Mesothelial cell of epicardium (in vitro differentiated cells): ENCODE results near the gene TTLL6. TPM values are rescaled to one million over a fixed set of nuclear protein-coding genes. Genes with fewer than 3 reads are reported as not detected.

Experiments used
- DNase-seq, 2 experiments: peaks; one replicate each; pipeline ENCODE4 v3.0.0; 2021; ENCODE audit warnings: low spot score in 2 of 2; ENCODE audit not compliant: unreplicated experiment in 2 of 2
- H3K27ac Mint-ChIP-seq: 2 replicates; pipeline ENCODE4 v1.8.0; 2021; ENCODE audit warnings: mixed read lengths
- H3K27me3 Mint-ChIP-seq: 2 replicates; pipeline ENCODE4 v1.8.0; 2021; ENCODE audit warnings: low read depth, mixed read lengths
- H3K36me3 Mint-ChIP-seq: 2 replicates; pipeline ENCODE4 v1.8.0; 2021; ENCODE audit warnings: mixed read lengths
- H3K4me1 Mint-ChIP-seq: 2 replicates; pipeline ENCODE4 v1.8.0; 2021; ENCODE audit warnings: mixed read lengths
- H3K4me3 Mint-ChIP-seq: 2 replicates; pipeline ENCODE4 v1.8.0; 2021; ENCODE audit warnings: mild to moderate bottlenecking, moderate library complexity, mixed read lengths
- H3K9me3 Mint-ChIP-seq: 2 replicates; pipeline ENCODE4 v1.8.0; 2021; ENCODE audit warnings: mixed read lengths
- total RNA-seq: library from RNA; stranded (reverse); gene quantifications from 3 replicates; pipeline ENCODE4 v1.2.1, GENCODE V29; 2021
- TF ChIP-seq, protein P1 (sequence below): fragments of 200-600 bp; sonication (generic); IDR thresholded peaks from one replicate; pipeline ENCODE4 v1.5.0; 2021; ENCODE audit warnings: antibody characterized with exemption; ENCODE audit not compliant: unreplicated experiment

TTLL6 gene
- total RNA-seq, 1 donor from 2014 or later, result not detected

DNA sequence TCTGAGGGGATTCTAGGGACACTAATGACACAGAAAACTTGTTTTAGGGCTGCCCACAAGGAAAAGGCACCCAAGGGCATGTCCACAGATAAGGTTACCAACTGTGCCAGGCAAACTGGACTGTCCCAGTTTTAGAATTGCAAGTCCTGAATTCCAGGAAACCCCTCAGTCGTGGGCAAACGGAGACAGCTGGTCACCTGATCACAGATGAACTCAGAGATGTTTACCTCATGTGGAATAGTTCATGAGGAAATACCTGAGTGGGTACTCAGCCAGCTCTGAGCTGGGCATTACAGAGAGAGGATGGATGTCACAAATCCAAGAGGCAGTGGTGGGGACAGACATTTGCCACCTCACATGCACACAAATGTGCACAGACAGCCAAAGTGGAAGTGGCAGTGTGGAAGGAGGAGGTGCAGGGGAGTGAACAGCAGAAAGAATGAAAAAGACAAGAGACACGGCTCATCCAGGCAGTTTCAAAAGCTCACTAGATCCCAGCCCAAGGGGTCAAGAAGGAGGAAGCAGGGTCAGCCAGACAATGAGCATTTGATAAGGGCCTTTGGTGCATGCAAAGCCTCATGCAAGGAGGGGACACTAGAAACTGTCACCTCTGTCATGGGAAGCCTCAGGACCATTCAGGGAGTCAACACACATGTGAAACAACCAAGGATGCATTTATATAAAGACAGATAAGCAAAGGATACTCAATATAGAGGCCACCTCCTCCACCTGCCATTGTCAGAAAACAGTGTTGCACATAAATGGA is 24.8 kb downstream of the TTLL6 start:
- H3K27me3 Mint-ChIP-seq, result peaks cover 22% of the 10 kb centered on the region
- DNase-seq, result no peak
- no peak overlapping the region for H3K27ac Mint-ChIP-seq
- H3K36me3 Mint-ChIP-seq, result no peaks in the 10 kb centered on the region
- H3K4me3 Mint-ChIP-seq, result no peak overlapping the region
- TF ChIP-seq, protein P1, sequence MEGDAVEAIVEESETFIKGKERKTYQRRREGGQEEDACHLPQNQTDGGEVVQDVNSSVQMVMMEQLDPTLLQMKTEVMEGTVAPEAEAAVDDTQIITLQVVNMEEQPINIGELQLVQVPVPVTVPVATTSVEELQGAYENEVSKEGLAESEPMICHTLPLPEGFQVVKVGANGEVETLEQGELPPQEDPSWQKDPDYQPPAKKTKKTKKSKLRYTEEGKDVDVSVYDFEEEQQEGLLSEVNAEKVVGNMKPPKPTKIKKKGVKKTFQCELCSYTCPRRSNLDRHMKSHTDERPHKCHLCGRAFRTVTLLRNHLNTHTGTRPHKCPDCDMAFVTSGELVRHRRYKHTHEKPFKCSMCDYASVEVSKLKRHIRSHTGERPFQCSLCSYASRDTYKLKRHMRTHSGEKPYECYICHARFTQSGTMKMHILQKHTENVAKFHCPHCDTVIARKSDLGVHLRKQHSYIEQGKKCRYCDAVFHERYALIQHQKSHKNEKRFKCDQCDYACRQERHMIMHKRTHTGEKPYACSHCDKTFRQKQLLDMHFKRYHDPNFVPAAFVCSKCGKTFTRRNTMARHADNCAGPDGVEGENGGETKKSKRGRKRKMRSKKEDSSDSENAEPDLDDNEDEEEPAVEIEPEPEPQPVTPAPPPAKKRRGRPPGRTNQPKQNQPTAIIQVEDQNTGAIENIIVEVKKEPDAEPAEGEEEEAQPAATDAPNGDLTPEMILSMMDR, result no peak
- H3K4me1 Mint-ChIP-seq, result peaks cover 28% of the 10 kb centered on the region
- H3K9me3 Mint-ChIP-seq, result no peaks in the 10 kb centered on the region

- no peak overlapping the region for H3K4me3 Mint-ChIP-seq
- peaks cover 28% of the 10 kb centered on the region for H3K4me1 Mint-ChIP-seq
- no peaks in the 10 kb centered on the region for H3K36me3 Mint-ChIP-seq
- H3K9me3 Mint-ChIP-seq, result no peaks in the 10 kb centered on the region
- peak overlapping the region; percentile 36 for H3K27ac Mint-ChIP-seq
- TF ChIP-seq, protein P1, result peak; percentile 71
- peaks cover 25% of the 10 kb centered on the region for H3K27me3 Mint-ChIP-seq
- DNase-seq, result peak; percentile 65 to 85
Measured at GRCh38 chr17:48791128-48792032, 25.6 kb downstream of the TTLL6 start.

- Mint-ChIP-seq H3K4me1 (peaks cover 24% of the 10 kb centered on the region), H3K36me3 (no peaks in the 10 kb centered on the region), H3K27me3 (peaks cover 31% of the 10 kb centered on the region), H3K9me3 (no peaks in the 10 kb centered on the region), H3K4me3 (no peak overlapping the region), H3K27ac (peak overlapping the region; percentile 36)
- TF ChIP-seq, protein P1, result no peak
- DNase-seq, result no peak
Measured at GRCh38 chr17:48790607-48791127, 26.4 kb downstream of the TTLL6 start.

DNA sequence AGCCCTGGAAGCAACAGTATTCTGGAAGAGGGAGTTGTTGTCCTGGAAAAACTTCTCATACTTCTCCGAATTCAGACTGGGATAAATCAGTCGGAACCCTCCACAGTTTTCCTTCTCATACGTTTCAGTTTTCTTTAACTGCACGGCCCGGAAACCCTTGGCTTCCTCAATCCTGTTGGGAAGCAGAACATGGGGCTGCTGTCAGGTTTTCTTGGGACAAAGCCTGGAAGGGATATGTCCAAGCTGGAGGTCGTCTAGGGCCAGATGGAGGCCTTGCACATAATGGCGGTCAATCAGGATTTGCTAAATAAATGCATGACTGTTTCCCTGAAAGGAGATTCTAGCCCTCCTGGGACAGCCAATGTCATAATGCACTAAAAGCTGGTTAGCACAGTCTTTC is 29.2 kb downstream of the TTLL6 start:
- no peaks in the 10 kb centered on the region for H3K36me3 Mint-ChIP-seq
- no peak overlapping the region for H3K27ac Mint-ChIP-seq
- no peak for DNase-seq
- H3K4me1 Mint-ChIP-seq, result peaks cover 6% of the 10 kb centered on the region
- H3K27me3 Mint-ChIP-seq, result peaks cover 35% of the 10 kb centered on the region
- H3K9me3 Mint-ChIP-seq, result no peaks in the 10 kb centered on the region
- TF ChIP-seq, protein P1, result no peak
- H3K4me3 Mint-ChIP-seq, result no peak overlapping the region

DNA sequence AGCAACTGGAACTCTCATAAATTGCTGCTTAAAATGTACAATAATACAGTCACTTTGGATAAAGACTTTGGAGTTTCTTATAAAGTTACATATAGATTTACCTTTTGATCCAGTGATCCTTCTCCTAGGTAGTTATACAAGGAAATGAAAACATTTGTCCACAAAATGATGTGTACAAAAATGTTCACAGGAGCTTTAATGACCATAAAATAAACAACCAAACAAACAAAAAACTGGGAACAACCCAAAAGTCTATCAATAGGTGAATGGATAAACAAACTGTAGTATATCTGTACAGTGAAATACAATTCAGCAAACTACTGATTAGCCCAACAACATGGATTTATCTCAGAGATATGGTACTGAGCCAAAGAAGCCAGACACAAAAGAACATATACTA is 37.6 kb downstream of the TTLL6 start:
- Mint-ChIP-seq H3K4me3 (no peak overlapping the region), H3K9me3 (peaks cover 13% of the 10 kb centered on the region), H3K4me1 (no peaks in the 10 kb centered on the region), H3K27me3 (peaks cover 19% of the 10 kb centered on the region), H3K36me3 (no peaks in the 10 kb centered on the region), H3K27ac (no peak overlapping the region)
- DNase-seq, result no peak
- TF ChIP-seq, protein P1, result no peak
